T-helper 17 cell (primary cell): ENCODE measurements around the gene NOXA1. TPM values are rescaled to one million over a fixed set of nuclear protein-coding genes. Genes with fewer than 3 reads are reported as not detected.

Experiments
- ATAC-seq: fragments of 150-1000 bp; cut with Tn5 transposase; 2 replicates; pipeline ENCODE4 v1.10.0; 2021; ENCODE audit warnings: mild to moderate bottlenecking, moderate library complexity
- DNase-seq, 3 donors: peaks; one replicate each; pipeline versions ENCODE4 v3.0.0 to v3.0.0-alpha.2; 2020 to 2021
- H3K9me3 ChIP-seq: one replicate; pipeline ENCODE4 v1.7.0; 2013; ENCODE audit warnings: low read length, mild to moderate bottlenecking; ENCODE audit not compliant: control insufficient read depth, poor library complexity, severe bottlenecking
- H3K27ac Mint-ChIP-seq: one replicate; pipeline ENCODE4 v1.8.0; 2022; ENCODE audit warnings: mild to moderate bottlenecking, moderate library complexity, mixed read lengths
- H3K27me3 Mint-ChIP-seq: one replicate; pipeline ENCODE4 v1.8.0; 2022; ENCODE audit warnings: mixed read lengths
- H3K36me3 Mint-ChIP-seq: one replicate; pipeline ENCODE4 v1.8.0; 2022; ENCODE audit warnings: low read depth, mixed read lengths
- H3K4me1 Mint-ChIP-seq: one replicate; pipeline ENCODE4 v1.8.0; 2022; ENCODE audit warnings: mild to moderate bottlenecking, mixed read lengths
- H3K4me3 Mint-ChIP-seq: one replicate; pipeline ENCODE4 v1.8.0; 2022; ENCODE audit warnings: mild to moderate bottlenecking, moderate library complexity, mixed read lengths
- total RNA-seq, 4 donors: library from RNA in 2 of 4; stranded (reverse) in 2 of 4; gene quantifications; one replicate each; pipeline ENCODE4 v1.2.3 and lab custom pipeline; 2022 to 2026

NOXA1 gene
- total RNA-seq, 2 donors from 2014 or later: 3.0 to 3.3 TPM

- Mint-ChIP-seq H3K27ac (no peak overlapping the region), H3K27me3 (no peaks in the 10 kb centered on the region), H3K36me3 (no peaks in the 10 kb centered on the region), H3K4me1 (no peaks in the 10 kb centered on the region), H3K4me3 (no peak overlapping the region)
- DNase-seq: no peak
- no peak for ATAC-seq
- no peaks in the 10 kb centered on the region for H3K9me3 ChIP-seq
Measured at GRCh38 chr9:137478962-137479861, 56.0 kb downstream of the NOXA1 start.

GRCh38 chr9:137479892-137480685, 56.9 kb downstream of the NOXA1 start:
- no peak overlapping the region for H3K4me3 Mint-ChIP-seq
- no peak for ATAC-seq
- no peaks in the 10 kb centered on the region for H3K27me3 Mint-ChIP-seq
- no peaks in the 10 kb centered on the region for H3K4me1 Mint-ChIP-seq
- no peak for DNase-seq
- no peak overlapping the region for H3K27ac Mint-ChIP-seq
- H3K9me3 ChIP-seq: no peaks in the 10 kb centered on the region
- no peaks in the 10 kb centered on the region for H3K36me3 Mint-ChIP-seq

GRCh38 chr9:137480686-137481683, 57.8 kb downstream of the NOXA1 start:
- Mint-ChIP-seq H3K27ac (no peak overlapping the region), H3K27me3 (no peaks in the 10 kb centered on the region), H3K4me1 (no peaks in the 10 kb centered on the region), H3K4me3 (no peak overlapping the region), H3K36me3 (no peaks in the 10 kb centered on the region)
- DNase-seq: no peak
- no peak for ATAC-seq
- no peaks in the 10 kb centered on the region for H3K9me3 ChIP-seq

GRCh38 chr9:137482094-137482781, 59.0 kb downstream of the NOXA1 start:
- DNase-seq (no peak), ATAC-seq (no peak)
- H3K27ac Mint-ChIP-seq: no peak overlapping the region
- no peaks in the 10 kb centered on the region for H3K27me3 Mint-ChIP-seq
- H3K4me3 Mint-ChIP-seq: no peak overlapping the region
- no peaks in the 10 kb centered on the region for H3K4me1 Mint-ChIP-seq
- no peaks in the 10 kb centered on the region for H3K9me3 ChIP-seq
- H3K36me3 Mint-ChIP-seq: no peaks in the 10 kb centered on the region

Other genes with a start within 250 kb of the NOXA1 start
- gene ANAPC2, start 234.8 kb upstream of the NOXA1 start, total RNA-seq: 100 to 1,000 TPM; 114 to 116 TPM
- gene SSNA1, start 234.7 kb upstream of the NOXA1 start, total RNA-seq: 10 to 100 TPM; 39.4 to 48.3 TPM
- gene TPRN, start 222.7 kb upstream of the NOXA1 start, total RNA-seq: 1 to 10 TPM; 5.7 to 6.3 TPM
- gene TMEM203, start 217.7 kb upstream of the NOXA1 start, total RNA-seq: 10 to 100 TPM; 21.3 to 21.4 TPM
- gene NDOR1, start 217.7 kb upstream of the NOXA1 start, total RNA-seq: 10 to 100 TPM; 24.0 to 30.7 TPM
- gene RNF208, start 201.2 kb upstream of the NOXA1 start, total RNA-seq: 1 to 10 TPM; 1.2 to 5.3 TPM
- under 1 TPM in 1 of 2 donors, not detected in 1; 0.52 TPM for gene CYSRT1, start 198.2 kb upstream of the NOXA1 start, total RNA-seq
- not detected for gene RNF224, start 195.9 kb upstream of the NOXA1 start, total RNA-seq
- gene SLC34A3, start 192.5 kb upstream of the NOXA1 start, total RNA-seq: not detected
- gene TUBB4B, start 182.1 kb upstream of the NOXA1 start, total RNA-seq: 10 to 100 TPM; 81.0 to 90.5 TPM
- under 1 TPM in 1 of 2 donors, not detected in 1; 0.62 TPM for gene STPG3, start 172.1 kb upstream of the NOXA1 start, total RNA-seq
- gene NELFB, start 168.1 kb upstream of the NOXA1 start, total RNA-seq: 10 to 100 TPM; 33.2 to 37.8 TPM
- gene TOR4A, start 145.7 kb upstream of the NOXA1 start, total RNA-seq: 1 to 10 TPM; 2.1 to 4.0 TPM
- gene NRARP, start 121.1 kb upstream of the NOXA1 start, total RNA-seq: under 1 TPM; 0.42 to 0.91 TPM
- gene EXD3, start 231 bp upstream of the NOXA1 start, total RNA-seq: 10 to 100 TPM; 15.4 to 17.8 TPM
- gene ENTPD8, start 18.0 kb downstream of the NOXA1 start, total RNA-seq: not detected
- gene NSMF, start 35.9 kb downstream of the NOXA1 start, total RNA-seq: 10 to 100 TPM; 41.5 to 54.2 TPM
- gene PNPLA7, start 127.0 kb downstream of the NOXA1 start, total RNA-seq: 1 to 10 TPM; 7.3 to 7.5 TPM
- gene MRPL41, start 128.5 kb downstream of the NOXA1 start, total RNA-seq: 10 to 100 TPM; 52.6 to 78.8 TPM
- gene DPH7, start 155.5 kb downstream of the NOXA1 start, total RNA-seq: 10 to 100 TPM; 46.1 to 52.0 TPM
- 10 to 100 TPM; 12.1 to 18.2 TPM for gene ZMYND19, start 167.1 kb downstream of the NOXA1 start, total RNA-seq
- gene ARRDC1, start 182.3 kb downstream of the NOXA1 start, total RNA-seq: 10 to 100 TPM; 54.8 to 83.8 TPM
- 100 to 1,000 TPM; 106 to 108 TPM for gene EHMT1, start 195.6 kb downstream of the NOXA1 start, total RNA-seq